Upper lobe of left lung (tissue), 4 donors: Measurements from ENCODE around the gene GPR108.

Source experiments
- CTCF ChIP-seq, 6 experiments: fragments of 450-650 bp in 4 of 6; fragments of 200-600 bp in 2 of 6; sonication (generic) in 2 of 6; IDR thresholded peaks; one replicate each; pipeline ENCODE4 v1.5.1; 2016 to 2019; ENCODE audit warnings: antibody characterized with exemption in 6 of 6
- POLR2A ChIP-seq, 4 donors: fragments of 450-650 bp; IDR thresholded peaks; one replicate each; pipeline ENCODE4 v1.5.1; 2016 to 2017; ENCODE audit warnings: antibody characterized with exemption in 4 of 4, mild to moderate bottlenecking in 2 of 4

DNA sequence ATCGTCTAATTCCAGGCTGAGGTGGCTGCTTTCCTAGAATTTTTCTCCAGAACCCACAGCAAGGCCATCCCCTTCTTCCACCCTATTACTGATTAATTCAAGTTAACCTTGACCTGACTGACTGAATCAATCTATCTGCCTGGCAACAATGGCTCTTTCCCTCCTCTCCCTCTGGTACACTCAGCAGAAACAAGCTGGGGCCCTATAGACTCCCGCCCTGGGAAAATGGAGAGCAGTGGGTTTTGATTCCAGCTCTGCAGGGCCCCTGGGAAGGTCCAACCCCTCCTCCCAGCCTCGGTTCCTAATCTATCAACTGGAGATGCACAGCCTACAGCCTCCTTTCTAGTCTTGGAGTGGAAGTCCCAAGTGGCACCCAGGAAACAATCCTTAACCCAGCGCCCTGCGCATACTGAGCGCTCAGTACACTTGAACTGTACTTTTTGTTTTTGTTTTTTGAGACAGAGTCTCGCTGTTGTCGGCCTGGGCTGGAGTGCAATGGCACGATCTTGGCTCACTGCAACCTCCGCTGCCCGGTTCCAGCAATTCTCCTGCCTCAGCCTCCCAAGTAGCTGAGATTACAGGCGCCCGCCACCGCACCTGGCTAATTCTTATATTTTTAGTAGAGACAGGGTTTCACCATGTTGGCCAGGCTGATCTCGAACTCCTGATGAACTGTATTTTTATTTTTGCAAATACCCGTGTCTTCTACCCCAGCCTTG lies 11.7 kb downstream of the GPR108 start:
- no peak for TF ChIP-seq CTCF (IDR thresholded peaks at IDR 0.05)
- TF ChIP-seq POLR2A (IDR thresholded peaks at IDR 0.05): no peak
